K562 (cell line): ENCODE measurements around the gene PIGV. TPM values are rescaled to one million over a fixed set of nuclear protein-coding genes. Genes with fewer than 3 reads are reported as not detected.
A peak's percentile ranks its signal among the peaks of the same experiment; 100 is the strongest.

Source experiments
- ARID4B ChIP-seq: sonication (generic); formaldehyde crosslinking; IDR thresholded peaks from 2 replicates; pipeline ENCODE4 v1.8.0; 2022; ENCODE audit warnings: mild to moderate bottlenecking, missing genetic modification reagents
- CREBBP ChIP-seq: IDR thresholded peaks from one replicate; pipeline ENCODE4 v1.6.1; 2012; ENCODE audit warnings: low read depth, mild to moderate bottlenecking, control low read depth, inconsistent platforms, low read length
- ESRRB ChIP-seq: fragments of 250-450 bp; sonication (Bioruptor Pico); IDR thresholded peaks from 2 replicates; pipeline ENCODE4 v1.5.0; 2020; ENCODE audit warnings: mild to moderate bottlenecking, moderate library complexity, borderline replicate concordance
- GABPB1 ChIP-seq: sonication (generic); formaldehyde crosslinking; IDR thresholded peaks from 2 replicates; pipeline ENCODE4 v1.8.0; 2022; ENCODE audit warnings: mild to moderate bottlenecking, missing genetic modification reagents
- GTF2E2 ChIP-seq: fragments of 200-800 bp; sonication (Bioruptor generic); IDR thresholded peaks from 2 replicates; pipeline ENCODE4 v1.6.1; 2016; ENCODE audit warnings: missing genetic modification characterization, missing compliant biosample characterization
- JUNB ChIP-seq: fragments of 450-650 bp; formaldehyde crosslinking; conservative IDR thresholded peaks from 2 replicates; pipeline ENCODE4 v1.4.0; 2020; ENCODE audit warnings: mild to moderate bottlenecking
- L3MBTL2 ChIP-seq: fragments of 450-650 bp; IDR thresholded peaks from 2 replicates; pipeline ENCODE4 v1.6.1; 2016; ENCODE audit warnings: mild to moderate bottlenecking, moderate library complexity
- MEF2A ChIP-seq: IDR thresholded peaks from 2 replicates; pipeline ENCODE4 v1.6.1; 2011; ENCODE audit warnings: low read depth, mild to moderate bottlenecking, low read length, moderate library complexity; ENCODE audit not compliant: control insufficient read depth
- POLR2A ChIP-seq: fragments of 450-650 bp; conservative IDR thresholded peaks from 2 replicates; pipeline ENCODE4 v1.6.1; 2016
- PTTG1 ChIP-seq: fragments of 450-650 bp; IDR thresholded peaks from 2 replicates; pipeline ENCODE4 v1.6.1; 2016; ENCODE audit warnings: low read depth, mild to moderate bottlenecking, missing genetic modification characterization, missing compliant biosample characterization
- TEAD2 ChIP-seq: fragments of 450-650 bp; IDR thresholded peaks from 2 replicates; pipeline ENCODE4 v1.6.1; 2016; ENCODE audit warnings: missing genetic modification characterization, control low read depth, missing compliant biosample characterization
- TRIM28 ChIP-seq: fragments of 450-650 bp; IDR thresholded peaks from 2 replicates; pipeline ENCODE4 v1.6.1; 2017
- polyA plus RNA-seq, 8 experiments: library from polyadenylated mRNA; depleted of rRNA in 4 of 8; stranded (reverse) in 5 of 8; unstranded in 3 of 8; fragments of >200 nt; fragmentation: Nextera tagmentation in 2 of 8; fragmentation: Illumina TruSeq in 1 of 8; extraction: Ambion mirVana in 2 of 8; extraction: Trizol in 1 of 8; gene quantifications; 2 replicates each; pipeline versions ENCODE4 v1.2.1 to v1.2.3, GENCODE V29; 2011 to 2014; ENCODE audit warnings: inconsistent platforms in 1 of 8, missing spikeins in 1 of 8
- total RNA-seq, 7 experiments: library from RNA; depleted of rRNA in 6 of 7; stranded (reverse); fragments of >200 nt in 6 of 7; fragmentation: Illumina TruSeq in 2 of 7; extraction: Trizol in 2 of 7; gene quantifications; 2 replicates each; pipeline versions ENCODE4 v1.2.1 to v1.2.3, GENCODE V29; 2011 to 2021; ENCODE audit warnings: low replicate concordance in 1 of 7
- TF ChIP-seq, protein P1 (sequence below), 2 experiments: fragments of 450-650 bp; IDR thresholded peaks; 2 replicates each; pipeline ENCODE4 v1.6.1; 2016; ENCODE audit warnings: mild to moderate bottlenecking in 2 of 2, borderline replicate concordance in 1 of 2, low read depth in 1 of 2, moderate library complexity in 1 of 2
- TF ChIP-seq, protein P2 (sequence below): IDR thresholded peaks from 2 replicates; pipeline ENCODE4 v1.6.1; 2011; ENCODE audit not compliant: insufficient read length; ENCODE audit errors: extremely low read depth

The PIGV gene
- total and polyA plus RNA-seq, 9 of the 15 experiments (the other 6 are each of a cell fraction or from before 2014, with no cell fraction given), result 8.4 to 21.8 (median 11.7) TPM

- TF ChIP-seq ARID4B (CRISPR knock-in tag) (peak; percentile 58; the same call in 1 of the 2 replicates), L3MBTL2 (peak; percentile 83), TRIM28 (no peak), CREBBP (no peak), MEF2A (0 out of 2 replicates have a peak, but pooled peaks have one; percentile 27), PTTG1 (tag) (no peak), TEAD2 (tag) (no peak), JUNB (CRISPR knock-in tag) (no peak), POLR2A (peak; percentile 93), ESRRB (CRISPR knock-in tag) (no peak), GABPB1 (CRISPR knock-in tag) (0 out of 2 replicates have a peak, but pooled peaks have one; percentile 19), GTF2E2 (tag) (peak; percentile 86)
- TF ChIP-seq, protein P1, sequence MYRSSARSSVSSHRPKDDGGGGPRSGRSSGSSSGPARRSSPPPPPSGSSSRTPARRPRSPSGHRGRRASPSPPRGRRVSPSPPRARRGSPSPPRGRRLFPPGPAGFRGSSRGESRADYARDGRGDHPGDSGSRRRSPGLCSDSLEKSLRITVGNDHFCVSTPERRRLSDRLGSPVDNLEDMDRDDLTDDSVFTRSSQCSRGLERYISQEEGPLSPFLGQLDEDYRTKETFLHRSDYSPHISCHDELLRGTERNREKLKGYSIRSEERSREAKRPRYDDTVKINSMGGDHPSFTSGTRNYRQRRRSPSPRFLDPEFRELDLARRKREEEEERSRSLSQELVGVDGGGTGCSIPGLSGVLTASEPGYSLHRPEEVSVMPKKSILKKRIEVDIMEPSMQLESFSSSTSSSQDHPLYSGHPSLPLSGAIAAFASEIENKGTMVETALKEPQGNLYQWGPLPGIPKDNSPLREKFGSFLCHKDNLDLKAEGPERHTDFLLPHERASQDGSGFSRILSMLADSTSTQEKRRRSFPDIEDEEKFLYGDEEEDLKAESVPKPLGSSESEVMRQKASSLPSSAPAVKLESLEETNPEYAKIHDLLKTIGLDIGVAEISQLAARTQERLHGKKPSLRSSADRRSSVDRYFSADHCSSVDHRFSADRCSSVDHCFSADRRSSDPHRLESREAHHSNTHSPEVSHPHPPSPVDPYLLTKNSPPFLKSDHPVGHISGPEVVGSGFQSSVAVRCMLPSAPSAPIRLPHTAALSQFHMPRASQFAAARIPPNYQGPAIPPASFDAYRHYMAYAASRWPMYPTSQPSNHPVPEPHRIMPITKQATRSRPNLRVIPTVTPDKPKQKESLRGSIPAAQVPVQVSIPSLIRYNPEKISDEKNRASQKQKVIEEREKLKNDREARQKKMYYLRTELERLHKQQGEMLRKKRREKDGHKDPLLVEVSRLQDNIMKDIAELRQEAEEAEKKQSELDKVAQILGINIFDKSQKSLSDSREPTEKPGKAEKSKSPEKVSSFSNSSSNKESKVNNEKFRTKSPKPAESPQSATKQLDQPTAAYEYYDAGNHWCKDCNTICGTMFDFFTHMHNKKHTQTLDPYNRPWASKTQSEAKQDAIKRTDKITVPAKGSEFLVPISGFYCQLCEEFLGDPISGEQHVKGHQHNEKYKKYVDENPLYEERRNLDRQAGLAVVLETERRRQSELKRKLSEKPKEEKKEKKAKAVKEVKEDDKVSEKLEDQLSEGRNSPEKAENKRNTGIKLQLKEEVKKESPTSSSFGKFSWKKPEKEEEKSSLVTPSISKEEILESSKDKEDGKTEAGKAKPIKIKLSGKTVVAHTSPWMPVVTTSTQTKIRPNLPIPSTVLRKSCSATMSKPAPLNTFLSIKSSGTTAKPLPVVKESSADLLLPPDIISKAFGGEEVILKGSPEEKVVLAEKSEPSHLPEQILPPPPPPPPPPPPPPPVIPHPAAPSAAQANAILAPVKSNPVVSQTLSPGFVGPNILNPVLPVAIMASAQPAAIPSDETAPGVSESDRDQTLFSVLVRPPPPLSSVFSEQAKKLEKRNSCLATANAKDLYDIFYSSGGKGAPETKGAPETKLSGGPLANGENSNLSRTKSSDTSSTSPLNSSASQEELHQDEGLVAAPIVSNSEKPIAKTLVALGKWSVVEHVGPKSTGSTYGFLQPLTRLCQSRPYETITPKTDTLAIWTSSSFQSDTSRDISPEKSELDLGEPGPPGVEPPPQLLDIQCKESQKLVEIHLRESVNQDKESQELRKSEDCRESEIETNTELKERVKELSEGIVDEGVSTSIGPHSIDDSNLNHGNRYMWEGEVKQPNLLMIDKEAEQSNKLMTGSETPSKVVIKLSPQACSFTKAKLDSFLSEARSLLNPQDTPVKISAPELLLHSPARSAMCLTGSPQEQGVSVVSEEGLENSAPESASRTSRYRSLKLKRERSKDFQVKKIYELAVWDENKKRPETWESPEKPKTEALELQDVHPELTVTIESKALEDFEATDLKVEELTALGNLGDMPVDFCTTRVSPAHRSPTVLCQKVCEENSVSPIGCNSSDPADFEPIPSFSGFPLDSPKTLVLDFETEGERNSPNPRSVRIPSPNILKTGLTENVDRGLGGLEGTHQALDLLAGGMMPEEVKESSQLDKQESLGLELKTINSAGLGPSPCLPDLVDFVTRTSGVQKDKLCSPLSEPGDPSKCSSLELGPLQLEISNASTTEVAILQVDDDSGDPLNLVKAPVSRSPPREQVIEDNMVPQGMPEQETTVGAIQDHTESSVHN (IDR thresholded peaks at IDR 0.05; ENCODE audit: borderline replicate concordance in 1 of 2, low read depth in 1 of 2), result no peak; a peak in 1 of 4 replicates
- TF ChIP-seq, protein P2, sequence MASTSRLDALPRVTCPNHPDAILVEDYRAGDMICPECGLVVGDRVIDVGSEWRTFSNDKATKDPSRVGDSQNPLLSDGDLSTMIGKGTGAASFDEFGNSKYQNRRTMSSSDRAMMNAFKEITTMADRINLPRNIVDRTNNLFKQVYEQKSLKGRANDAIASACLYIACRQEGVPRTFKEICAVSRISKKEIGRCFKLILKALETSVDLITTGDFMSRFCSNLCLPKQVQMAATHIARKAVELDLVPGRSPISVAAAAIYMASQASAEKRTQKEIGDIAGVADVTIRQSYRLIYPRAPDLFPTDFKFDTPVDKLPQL, result no peak
Measured at GRCh38 chr1:26786437-26787380, 1.0 kb upstream of the PIGV start (continued).
